Stimulated activated naive CD4-positive, alpha-beta T cell treated with Interleukin-2 at 50 U/mL for 16 hours (primary cell): ENCODE measurements around the gene NXNL2.

Experiments
- DNase-seq: peaks from one replicate; lab custom pipeline; 2025; lab: John Stamatoyannopoulos, UW

NXNL2 gene

GRCh38 chr9:88534456-88535225, at the start of gene NXNL2:
Gene NXNL2, plus strand, starts transcription at chr9:88535178. Its CDS starts 257 bp downstream, at chr9:88535435.
- peak; percentile 10 for DNase-seq

DNA sequence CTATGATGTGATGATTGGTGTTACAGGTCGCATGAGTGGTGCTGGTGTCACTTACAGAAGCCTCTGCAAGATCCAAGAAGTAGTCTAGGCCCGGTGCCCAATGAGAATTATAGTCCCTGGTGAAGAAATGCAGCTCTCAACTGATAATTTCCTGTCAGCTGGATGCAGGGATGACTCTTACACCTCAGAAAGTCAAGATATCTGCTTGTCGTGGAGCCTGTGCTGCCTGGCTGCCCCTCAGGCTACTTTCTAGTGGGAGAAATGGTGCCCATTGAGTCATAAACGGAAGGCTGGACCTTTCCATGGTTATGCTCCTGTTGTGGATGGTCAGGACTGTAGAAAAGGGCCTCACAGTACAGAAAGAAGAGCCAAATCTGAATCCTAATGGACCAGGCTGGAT, 46.8 kb upstream of the NXNL2 start:
- DNase-seq, result no peak

GRCh38 chr9:88494983-88495721, 39.8 kb upstream of the NXNL2 start:
- no peak for DNase-seq

GRCh38 chr9:88497224-88497623, 37.8 kb upstream of the NXNL2 start:
- DNase-seq, result no peak

- DNase-seq, result no peak
Measured at GRCh38 chr9:88498880-88499279, 36.1 kb upstream of the NXNL2 start.

- no peak for DNase-seq
Measured at GRCh38 chr9:88501086-88501485, 33.9 kb upstream of the NXNL2 start.

GRCh38 chr9:88502552-88503034, 32.4 kb upstream of the NXNL2 start:
- DNase-seq, result no peak

DNA sequence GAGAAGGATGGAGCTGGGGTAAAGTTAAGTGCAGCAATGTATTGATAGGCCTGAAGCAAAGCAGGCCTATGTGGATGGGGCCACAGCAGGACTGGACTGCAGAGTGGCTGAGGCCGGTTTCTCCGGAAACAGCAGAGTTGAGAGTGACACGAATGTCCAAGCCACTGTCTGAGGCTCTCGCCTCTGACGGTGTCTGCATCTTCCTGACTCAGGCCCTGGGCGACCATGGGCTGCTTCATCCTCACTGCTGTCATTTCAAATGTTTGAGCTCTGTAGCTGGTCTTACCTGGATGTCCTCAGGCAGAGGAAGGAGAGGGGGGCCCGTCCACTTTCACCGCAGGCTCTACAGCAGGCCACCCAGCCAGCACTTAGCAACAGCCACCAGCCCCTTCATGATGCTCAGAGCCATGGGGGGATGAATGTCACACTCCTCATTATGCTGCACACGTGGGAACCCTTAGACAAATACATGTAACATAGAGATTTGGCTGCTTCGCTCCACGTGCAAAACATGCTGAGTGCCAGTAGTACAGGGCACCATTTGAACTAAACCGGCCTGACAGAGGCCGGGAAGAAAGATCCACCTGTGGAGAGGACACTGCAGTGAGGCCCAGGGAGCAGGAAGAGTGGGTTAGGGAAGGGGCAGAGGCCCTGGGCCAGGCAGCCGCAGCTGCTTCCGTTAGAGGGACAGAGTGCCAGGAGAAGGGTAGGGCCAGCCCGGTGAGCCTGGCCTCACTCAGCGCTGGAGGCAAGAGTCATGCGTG, 31.7 kb upstream of the NXNL2 start:
- no peak for DNase-seq

DNA sequence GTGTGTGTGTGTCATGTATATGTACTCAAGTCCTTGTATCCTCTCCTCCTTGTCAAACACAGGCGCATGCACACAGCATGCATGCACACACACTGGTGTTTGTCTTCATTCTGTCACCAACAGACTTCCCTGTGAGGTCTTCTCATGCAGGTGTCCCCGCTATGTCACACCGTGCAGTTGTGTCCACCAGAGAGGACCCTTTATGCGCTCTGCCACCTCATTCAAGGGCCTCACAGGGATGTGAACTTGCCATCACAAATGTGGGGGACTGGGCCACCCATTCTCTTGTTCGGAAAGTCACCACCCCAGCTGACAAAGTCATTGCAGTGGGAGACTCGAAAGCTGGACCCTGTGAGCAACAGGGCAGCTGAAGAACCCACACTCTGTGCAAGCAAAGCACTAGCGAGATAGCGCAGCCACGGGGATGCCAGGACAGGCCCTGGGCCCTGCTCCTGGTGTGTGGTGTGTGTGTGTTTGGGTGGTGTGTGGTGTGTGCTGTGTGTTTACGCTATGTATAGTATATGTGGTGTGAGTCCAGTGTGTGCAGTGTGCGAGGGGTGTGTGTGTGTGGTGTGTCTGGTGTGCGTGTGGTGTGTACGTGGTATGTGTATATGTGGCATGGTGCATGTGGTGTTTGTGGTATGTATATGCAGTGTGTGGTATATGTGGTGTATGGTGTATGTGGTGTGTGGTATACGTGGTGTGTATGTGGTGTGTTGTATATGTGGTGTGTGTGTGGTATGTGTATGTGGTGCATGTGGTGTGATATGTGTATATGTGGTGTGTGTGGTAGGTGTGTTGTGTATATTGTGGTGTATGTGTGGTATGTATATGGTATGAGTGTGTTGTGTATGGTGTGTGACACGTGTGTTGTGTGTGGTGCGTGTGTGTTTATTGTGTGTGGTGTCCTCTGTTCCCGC, 30.9 kb upstream of the NXNL2 start:
- no peak for DNase-seq

DNA sequence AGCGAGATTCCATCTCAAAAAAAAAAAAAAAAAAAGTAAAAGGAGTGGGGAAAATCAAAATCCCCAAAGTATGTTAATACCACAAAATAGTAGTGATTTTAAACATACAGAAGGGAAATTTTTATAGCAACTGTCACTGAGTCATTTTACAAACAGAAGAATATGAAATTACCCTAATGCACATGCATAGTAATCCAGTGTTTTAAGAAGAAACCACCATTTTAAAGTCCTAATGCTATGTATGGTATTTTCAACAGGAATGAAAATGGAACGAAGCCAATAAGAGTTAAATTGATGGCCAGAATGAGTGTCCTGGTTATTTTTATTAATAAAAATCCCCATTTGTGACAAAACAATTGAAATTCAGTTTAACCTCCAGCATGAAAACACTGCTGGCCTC, 26.7 kb upstream of the NXNL2 start:
- DNase-seq, result no peak

DNA sequence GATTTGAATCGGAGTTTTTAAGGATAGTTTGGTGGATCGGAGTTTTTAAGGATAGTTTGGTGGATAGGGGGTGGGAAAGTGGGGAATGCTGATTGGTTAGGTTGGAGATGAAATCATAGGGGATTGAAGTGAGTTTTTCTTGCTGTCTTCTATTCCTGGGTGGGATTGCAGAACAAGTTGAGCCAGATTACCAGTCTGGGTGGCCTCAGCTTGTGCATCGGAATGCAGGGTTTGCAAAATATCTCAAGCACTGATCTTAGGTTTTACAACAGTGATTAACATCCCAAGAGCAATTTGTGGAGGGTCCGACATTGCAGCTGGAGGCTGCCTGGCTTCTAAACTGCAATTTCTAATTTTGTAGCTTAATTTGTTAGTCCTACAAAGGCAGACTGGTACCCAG, 23.1 kb upstream of the NXNL2 start:
- no peak for DNase-seq

- DNase-seq, result no peak
Measured at GRCh38 chr9:88514247-88514646, 20.7 kb upstream of the NXNL2 start.

- no peak for DNase-seq
Measured at GRCh38 chr9:88521308-88521707, 13.7 kb upstream of the NXNL2 start.

- no peak for DNase-seq
Measured at GRCh38 chr9:88522360-88522759, 12.6 kb upstream of the NXNL2 start.

DNA sequence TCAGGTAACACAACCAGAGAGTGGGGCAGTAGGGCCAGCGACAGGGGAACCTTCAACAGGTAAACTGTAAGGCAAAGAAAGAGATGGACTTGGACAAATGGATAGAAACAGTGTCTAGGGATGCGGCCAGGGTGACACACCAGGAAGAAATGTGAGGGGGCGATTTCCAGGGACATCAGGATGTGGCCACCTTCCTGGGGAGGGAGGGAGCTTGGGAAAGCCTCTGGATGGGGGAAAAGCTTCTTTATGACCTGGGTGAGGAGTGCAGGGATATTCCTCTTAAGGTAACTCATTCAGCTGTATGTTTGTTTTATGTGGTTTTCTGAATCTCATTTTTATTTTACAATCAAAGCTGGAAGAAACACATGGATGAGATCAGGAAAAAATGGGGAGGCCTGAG, 11.9 kb upstream of the NXNL2 start:
- DNase-seq, result no peak

DNA sequence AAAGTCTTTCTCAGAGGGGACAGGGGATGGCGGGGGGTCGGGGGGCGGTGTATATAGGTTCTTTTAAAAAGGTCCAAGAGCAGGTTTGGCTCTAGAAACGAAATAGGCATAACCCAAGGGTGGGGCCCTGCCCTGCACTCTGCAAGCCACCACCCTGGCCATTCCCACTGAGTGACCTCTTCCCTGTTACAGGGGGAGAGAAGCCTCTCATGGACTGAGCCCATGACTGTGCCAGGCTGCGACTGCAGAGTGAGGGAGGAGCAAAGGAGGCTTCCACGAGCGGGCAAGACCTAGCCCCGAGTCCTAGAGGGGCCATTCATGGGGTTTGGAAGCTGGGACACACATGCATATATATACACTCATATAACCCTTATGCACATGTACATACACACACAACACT, 10.1 kb upstream of the NXNL2 start:
- DNase-seq, result no peak

DNA sequence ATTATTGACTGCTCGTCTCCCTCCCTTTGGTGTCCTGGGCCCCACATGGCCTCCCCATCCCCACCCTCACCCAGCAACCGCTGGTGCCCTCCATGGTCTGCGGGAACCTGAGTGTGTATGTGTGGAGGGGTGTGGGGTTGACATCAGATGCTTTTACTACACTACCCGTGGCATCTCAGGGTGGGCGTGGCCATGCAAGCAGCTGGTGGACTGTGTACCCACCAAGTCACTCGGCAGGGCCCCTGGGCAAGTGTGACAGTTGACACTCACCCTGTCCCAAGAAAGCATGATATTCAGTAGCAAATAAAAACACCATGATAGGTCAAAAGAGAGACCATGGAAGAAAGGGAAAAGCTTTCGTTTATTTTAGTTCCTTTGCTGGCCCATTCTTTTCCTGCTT, 7.4 kb upstream of the NXNL2 start:
- no peak for DNase-seq

GRCh38 chr9:88528080-88528790, 6.7 kb upstream of the NXNL2 start:
- no peak for DNase-seq

GRCh38 chr9:88529496-88529895, 5.5 kb upstream of the NXNL2 start:
- no peak for DNase-seq

- DNase-seq, result no peak
Measured at GRCh38 chr9:88530051-88530450, 4.9 kb upstream of the NXNL2 start.
